HepG2 (cell line): ENCODE measurements around the gene SAMM50. TPM values are rescaled to one million over a fixed set of nuclear protein-coding genes. Genes with fewer than 3 reads are reported as not detected.

Experiments used
- ATAC-seq: fragments of 200-7000 bp; cut with Tn5 transposase; 3 replicates; pipeline ENCODE4 v1.9.1; 2020; ENCODE audit warnings: mild to moderate bottlenecking, moderate library complexity
- BruUV-seq: library from RNA; stranded (reverse); fragments of 400-500 nt; replicated peaks from 2 replicates; lab custom pipeline; 2021; lab: Mats Ljungman, UMichigan
- CTCF ChIA-PET: fragments of 300-600 bp; formaldehyde crosslinking; extraction: SDS; loops from one replicate; lab custom pipeline; 2021; ENCODE audit warnings: low total read pairs, inconsistent platforms, low intra/inter-chr PET ratio; lab: Yijun Ruan, JAX
- POLR2A ChIA-PET: fragments of 350-600 bp; sonication (Branson Sonifier 250); formaldehyde crosslinking; loops from one replicate; lab custom pipeline; 2020; ENCODE audit warnings: antibody characterized with exemption, inconsistent platforms; lab: Yijun Ruan, JAX
- DNase-seq: peaks from one replicate; pipeline ENCODE4 v3.0.0-alpha.2; 2015; ENCODE audit warnings: low spot score
- FAIRE-seq: peaks from 3 replicates; lab custom pipeline; 2011; peaks lifted over from hg19 to GRCh38; lab: Jason Lieb, UNC
- H2AFZ ChIP-seq: one replicate; pipeline ENCODE4 v1.6.1; 2011; ENCODE audit warnings: low read length, inconsistent platforms
- H3K27ac ChIP-seq: fragments of 300-600 bp; 3 replicates; pipeline ENCODE4 v1.8.0; 2011; ENCODE audit warnings: mixed run types, mild to moderate bottlenecking, mixed read lengths, low read length, inconsistent platforms; ENCODE audit not compliant: insufficient read depth; ENCODE audit errors: extremely low read length
- H3K27me3 ChIP-seq, 2 experiments: fragments of 200-600 bp in 1 of 2; 2 replicates in 1 of 2; 3 replicates in 1 of 2; pipeline versions ENCODE4 v1.6.0 to v1.8.0; 2011; ENCODE audit warnings: low read length in 2 of 2, mild to moderate bottlenecking in 2 of 2, moderate library complexity in 2 of 2, inconsistent platforms in 1 of 2; ENCODE audit not compliant: insufficient read depth in 2 of 2, control insufficient read depth in 1 of 2
- H3K36me3 ChIP-seq, 2 experiments: fragments of 200-600 bp in 1 of 2; replicated peaks in 1 of 2; 2 replicates in 1 of 2; 3 replicates in 1 of 2; pipeline versions ENCODE4 v1.5.1 to v1.8.0; 2011; ENCODE audit warnings: low read length in 2 of 2, inconsistent platforms in 1 of 2; ENCODE audit not compliant: insufficient read depth in 2 of 2, control insufficient read depth in 1 of 2
- H3K4me1 ChIP-seq: 2 replicates; pipeline ENCODE4 v1.5.1; 2012; ENCODE audit warnings: low read length, inconsistent platforms; ENCODE audit not compliant: insufficient read depth
- H3K4me2 ChIP-seq: 2 replicates; pipeline ENCODE4 v1.6.0; 2011; ENCODE audit warnings: low read depth, low read length, inconsistent platforms
- H3K4me3 ChIP-seq, 3 experiments: fragments of 200-600 bp in 1 of 3; sonication (generic), shearing (Covaris generic) in 1 of 3; replicated peaks in 1 of 3; 2 replicates each; pipeline ENCODE4 v1.5.1; 2011 to 2016; ENCODE audit warnings: low read length in 3 of 3, inconsistent platforms in 2 of 3, low read depth in 2 of 3, mild to moderate bottlenecking in 2 of 3, control low read depth in 1 of 3, mixed read lengths in 1 of 3; ENCODE audit not compliant: insufficient read depth in 1 of 3
- H3K79me2 ChIP-seq: one replicate; pipeline ENCODE4 v1.6.1; 2011; ENCODE audit warnings: low read length, inconsistent platforms; ENCODE audit not compliant: insufficient read depth
- H3K9ac ChIP-seq: 2 replicates; pipeline ENCODE4 v1.6.0; 2011; ENCODE audit warnings: mild to moderate bottlenecking, low read depth, low read length, inconsistent platforms; ENCODE audit not compliant: insufficient read depth
- H3K9me3 ChIP-seq: 2 replicates; pipeline ENCODE4 v1.5.1; 2012; ENCODE audit warnings: mild to moderate bottlenecking, low read length
- H4K20me1 ChIP-seq: 2 replicates; pipeline ENCODE4 v1.6.0; 2011; ENCODE audit warnings: inconsistent platforms, mild to moderate bottlenecking, low read length, moderate library complexity; ENCODE audit not compliant: insufficient read depth
- ADNP ChIP-seq: sonication (generic); formaldehyde crosslinking; IDR thresholded peaks from 2 replicates; pipeline ENCODE4 v1.4.0; 2020; ENCODE audit warnings: missing genetic modification reagents
- CTCF ChIP-seq: sonication (generic); formaldehyde crosslinking; IDR thresholded peaks from 2 replicates; pipeline ENCODE4 v1.5.0; 2020; ENCODE audit warnings: mild to moderate bottlenecking, missing genetic modification reagents, moderate library complexity
- GRHL1 ChIP-seq: sonication (generic); formaldehyde crosslinking; conservative IDR thresholded peaks from 2 replicates; pipeline ENCODE4 v1.8.0; 2022; ENCODE audit warnings: missing genetic modification reagents
- ISL2 ChIP-seq: sonication (generic); formaldehyde crosslinking; IDR thresholded peaks from 2 replicates; pipeline ENCODE4 v1.5.0; 2020; ENCODE audit warnings: missing genetic modification reagents
- RELA ChIP-seq: sonication (generic); formaldehyde crosslinking; IDR thresholded peaks from 2 replicates; pipeline ENCODE4 v1.4.0; 2020; ENCODE audit warnings: missing genetic modification reagents
- SALL2 ChIP-seq: sonication (generic); formaldehyde crosslinking; IDR thresholded peaks from 2 replicates; pipeline ENCODE4 v1.8.1; 2023; ENCODE audit warnings: mild to moderate bottlenecking, missing genetic modification reagents, inconsistent platforms
- ZNF326 ChIP-seq: sonication (generic); formaldehyde crosslinking; IDR thresholded peaks from 2 replicates; pipeline ENCODE4 v1.4.0; 2020; ENCODE audit warnings: missing genetic modification reagents, borderline replicate concordance
- WGBS: methylation state at CpG from one replicate; pipeline ENCODE4 v1.1.6; 2017; ENCODE audit warnings: low lambda C conversion rate; 5-methylcytosine and 5-hydroxymethylcytosine counted together
- in situ Hi-C: cut with HindIII; loops from 2 replicates; pipeline ENCODE4 v1.10.0; 2017; ENCODE audit warnings: low pct_unique_long_range_greater_than_20kb; ENCODE audit not compliant: extremely low pct_ligation_motif_present
- intact Hi-C: fragments of 100-400 bp; cut with micrococcal nuclease; formaldehyde crosslinking; loops from one replicate; pipeline ENCODE4 v1.10.0; 2022; ENCODE audit not compliant: unreplicated experiment
- polyA plus RNA-seq, 8 experiments: library from polyadenylated mRNA; depleted of rRNA in 3 of 8; stranded (reverse) in 7 of 8; unstranded in 1 of 8; fragments of >200 nt; fragmentation: Illumina TruSeq in 4 of 8; extraction: Trizol in 4 of 8; gene quantifications; 2 replicates each; pipeline versions ENCODE4 v1.2.1 to v1.2.3, GENCODE V29; 2011 to 2016; ENCODE audit warnings: low read depth in 4 of 8, missing spikeins in 1 of 8, mixed read lengths in 1 of 8; ENCODE audit not compliant: insufficient read depth in 1 of 8
- total RNA-seq, 5 experiments: library from RNA; depleted of rRNA; stranded (reverse); fragments of >200 nt; fragmentation: Illumina TruSeq; extraction: Trizol; gene quantifications; 2 replicates each; pipeline ENCODE4 v1.2.3, GENCODE V29; 2016; ENCODE audit warnings: low read depth in 1 of 5

SAMM50 gene
- total and polyA plus RNA-seq, 2 of the 13 experiments (the other 11 are each of a cell fraction or from before 2014, with no cell fraction given) = 34.7 to 63.4 TPM

GRCh38 chr22:44002997-44003396 is 47.8 kb downstream of the SAMM50 start (continued):
- TF ChIP-seq GRHL1 (CRISPR knock-in tag) (no peak), RELA (CRISPR knock-in tag) (no peak), ISL2 (CRISPR knock-in tag) (no peak), ADNP (CRISPR knock-in tag) (no peak), SALL2 (CRISPR knock-in tag) (no peak)

- Histone ChIP-seq H2AFZ (no peak overlapping the region), H3K4me3 (no peak overlapping the region), H3K9ac (no peak overlapping the region), H3K9me3 (no peaks in the 10 kb centered on the region), H3K27me3 (no peaks in the 10 kb centered on the region), H4K20me1 (no peaks in the 10 kb centered on the region), H3K4me2 (no peak overlapping the region), H3K36me3 (peaks cover 0 to 12% of the 10 kb centered on the region in 2 experiments; a peak in 2 of 5 replicates), H3K79me2 (no peaks in the 10 kb centered on the region), H3K4me1 (peaks cover 17% of the 10 kb centered on the region), H3K27ac (no peak overlapping the region)
- no TSS peak for BruUV-seq
- no peak for FAIRE-seq
- ATAC-seq = peak; percentile 70
- WGBS = 98% methylated on average over 6 of the region's 7 CpGs
- intact Hi-C loops = no loop called here
- in situ Hi-C loops = no loop called here
- DNase-seq = no peak
- ChIA-PET POLR2A (no interaction called here), CTCF (no interaction called here)
- TF ChIP-seq CTCF (CRISPR knock-in tag) (0 out of 2 replicates have a peak, but pooled peaks have one; percentile 21), ZNF326 (CRISPR knock-in tag) (no peak)
Measured at GRCh38 chr22:44003405-44004103, 48.3 kb downstream of the SAMM50 start.
